ENCODE measurements around the gene DDX23.

GRCh38 chr12:48901278-48901677 is 49.3 kb upstream of the DDX23 start:
- TF ChIP-seq CTCF (IDR thresholded peaks at IDR 0.05), result no peak
- TF ChIP-seq POLR2A (IDR thresholded peaks at IDR 0.05), result no peak
